HG03575 (cell line): Measurements from ENCODE around the gene MAGI2.

ENCODE experiments used
- ATAC-seq: cut with Tn5 transposase; IDR thresholded peaks from one replicate; pipeline ENCODE4 v1.9.1; 2021; ENCODE audit not compliant: unreplicated experiment, insufficient number of reproducible peaks, low FRiP score; ENCODE audit errors: extremely low read depth

The MAGI2 gene

GRCh38 chr7:78472519-78472918 lies 980.9 kb downstream of the MAGI2 start:
- no peak for ATAC-seq

GRCh38 chr7:78465894-78466293 lies 987.6 kb downstream of the MAGI2 start:
- no peak for ATAC-seq

- ATAC-seq, result no peak
Observed at GRCh38 chr7:78463039-78463438, 990.4 kb downstream of the MAGI2 start.

- ATAC-seq, result no peak
Observed at GRCh38 chr7:78450706-78451105, 1002.8 kb downstream of the MAGI2 start.

GRCh38 chr7:78448911-78449310 lies 1004.6 kb downstream of the MAGI2 start:
- no peak for ATAC-seq

GRCh38 chr7:78444267-78444666 lies 1009.2 kb downstream of the MAGI2 start:
- ATAC-seq, result no peak

GRCh38 chr7:78443811-78444210 lies 1009.7 kb downstream of the MAGI2 start:
- no peak for ATAC-seq

- no peak for ATAC-seq
Observed at GRCh38 chr7:78441737-78442136, 1011.7 kb downstream of the MAGI2 start.

- ATAC-seq, result no peak
Observed at GRCh38 chr7:78438433-78438832, 1015.0 kb downstream of the MAGI2 start.

- ATAC-seq, result no peak
Observed at GRCh38 chr7:78437118-78437517, 1016.3 kb downstream of the MAGI2 start.

- no peak for ATAC-seq
Observed at GRCh38 chr7:78435355-78435754, 1018.1 kb downstream of the MAGI2 start.

- ATAC-seq, result no peak
Observed at GRCh38 chr7:78434281-78434680, 1019.2 kb downstream of the MAGI2 start.

GRCh38 chr7:78433421-78433820 lies 1020.0 kb downstream of the MAGI2 start:
- ATAC-seq, result no peak

GRCh38 chr7:78429878-78430277 lies 1023.6 kb downstream of the MAGI2 start:
- no peak for ATAC-seq

- ATAC-seq, result no peak
Observed at GRCh38 chr7:78427209-78427608, 1026.3 kb downstream of the MAGI2 start.

- ATAC-seq, result no peak
Observed at GRCh38 chr7:78420001-78420400, 1033.5 kb downstream of the MAGI2 start.

GRCh38 chr7:78417180-78417853 lies 1036.2 kb downstream of the MAGI2 start:
- no peak for ATAC-seq

- ATAC-seq, result no peak
Observed at GRCh38 chr7:78413568-78413967, 1039.9 kb downstream of the MAGI2 start.

GRCh38 chr7:78412216-78412858 lies 1041.1 kb downstream of the MAGI2 start:
- ATAC-seq, result no peak

- no peak for ATAC-seq
Observed at GRCh38 chr7:78407031-78407430, 1046.4 kb downstream of the MAGI2 start.

- ATAC-seq, result no peak
Observed at GRCh38 chr7:78406531-78406930, 1046.9 kb downstream of the MAGI2 start.
